GM12873 (cell line): Measurements from ENCODE around the gene ITIH1.

Experiments
- CTCF ChIP-seq: IDR thresholded peaks from 2 replicates; pipeline ENCODE4 v1.5.1; 2012; ENCODE audit warnings: low read depth, mild to moderate bottlenecking, moderate library complexity, low read length, control low read depth; ENCODE audit not compliant: insufficient read depth; ENCODE audit errors: missing control alignments

The ITIH1 gene

GRCh38 chr3:52789746-52790040 lies 12.3 kb downstream of the ITIH1 start:
- no peak for TF ChIP-seq CTCF

GRCh38 chr3:52790337-52790736 lies 12.9 kb downstream of the ITIH1 start:
- TF ChIP-seq CTCF, result no peak

GRCh38 chr3:52790741-52791140 lies 13.3 kb downstream of the ITIH1 start:
- no peak for TF ChIP-seq CTCF

GRCh38 chr3:52791366-52791765 lies 14.0 kb downstream of the ITIH1 start:
- TF ChIP-seq CTCF, result no peak

- TF ChIP-seq CTCF, result no peak
These were observed 14.5 kb downstream of the ITIH1 start for GRCh38 chr3:52791928-52792327.

GRCh38 chr3:52792413-52792812 lies 15.0 kb downstream of the ITIH1 start:
- TF ChIP-seq CTCF, result no peak

- no peak for TF ChIP-seq CTCF
These were observed 15.7 kb downstream of the ITIH1 start for GRCh38 chr3:52792961-52793695.
